IPS-18a (cell line): Measurements from ENCODE around the gene FNDC1.

Experiments used
- H3K27ac ChIP-seq: one replicate; pipeline ENCODE4 v1.5.1; 2013; ENCODE audit warnings: low read length
- H3K27me3 ChIP-seq: one replicate; pipeline ENCODE4 v1.6.1; 2013; ENCODE audit warnings: mild to moderate bottlenecking, low read length; ENCODE audit not compliant: control insufficient read depth, insufficient read depth
- H3K36me3 ChIP-seq: one replicate; pipeline ENCODE4 v1.6.1; 2013; ENCODE audit warnings: low read depth, low read length; ENCODE audit not compliant: control insufficient read depth
- H3K4me1 ChIP-seq: one replicate; pipeline ENCODE4 v1.6.1; 2013; ENCODE audit warnings: low read depth, low read length; ENCODE audit not compliant: control insufficient read depth
- H3K4me3 ChIP-seq: one replicate; pipeline ENCODE4 v1.5.1; 2013; ENCODE audit warnings: low read length
- H3K9ac ChIP-seq: one replicate; pipeline ENCODE4 v1.6.1; 2013; ENCODE audit warnings: mild to moderate bottlenecking, low read length, moderate library complexity
- H3K9me3 ChIP-seq: one replicate; pipeline ENCODE4 v1.6.1; 2013; ENCODE audit warnings: low read depth, low read length; ENCODE audit not compliant: control insufficient read depth

FNDC1 gene

DNA sequence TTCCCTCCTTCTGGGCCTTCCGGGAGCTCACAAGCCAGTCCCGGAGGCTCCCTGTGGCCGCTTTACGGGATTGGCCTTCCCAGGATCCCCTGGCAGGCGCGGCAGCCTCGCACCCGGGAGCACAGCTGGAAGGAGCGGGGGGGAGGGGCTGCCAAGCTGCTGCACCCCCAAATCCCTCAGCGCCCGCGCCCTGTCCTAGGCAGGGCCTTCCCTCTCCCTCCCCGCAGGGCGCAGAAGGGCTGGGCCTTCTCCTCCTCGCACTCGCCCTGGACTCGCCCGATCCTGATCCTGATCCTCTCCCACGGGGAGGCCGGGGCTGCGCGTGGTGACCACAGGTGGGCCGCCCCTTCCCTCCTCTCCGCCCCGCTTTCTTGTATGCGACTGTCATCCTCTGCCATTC, 146.4 kb downstream of the FNDC1 start:
- H3K27me3 ChIP-seq = no peaks in the 10 kb centered on the region
- H3K36me3 ChIP-seq = no peaks in the 10 kb centered on the region
- no peak overlapping the region for H3K9ac ChIP-seq
- no peaks in the 10 kb centered on the region for H3K9me3 ChIP-seq
- no peaks in the 10 kb centered on the region for H3K4me1 ChIP-seq
- H3K4me3 ChIP-seq = no peak overlapping the region
- H3K27ac ChIP-seq = no peak overlapping the region

DNA sequence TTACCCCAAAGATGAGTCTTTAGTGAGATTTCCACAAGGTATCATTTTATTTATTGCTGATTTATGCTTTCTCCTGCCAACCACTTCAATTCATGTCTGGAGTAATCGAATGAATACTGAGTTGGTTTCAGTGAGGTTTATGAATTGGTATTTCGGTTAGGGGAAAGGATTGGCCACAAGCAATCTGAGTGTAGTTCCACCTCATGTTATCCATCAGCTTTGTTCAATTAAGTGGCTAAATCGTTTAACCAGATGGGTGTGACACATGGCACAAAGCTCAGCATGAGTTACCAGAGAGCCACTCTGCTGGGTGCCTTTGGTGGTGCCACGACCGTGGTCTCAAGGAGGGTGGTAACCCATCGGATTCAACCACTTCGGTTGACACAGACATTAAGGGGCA, 148.2 kb downstream of the FNDC1 start:
- Histone ChIP-seq H3K4me1 (no peaks in the 10 kb centered on the region), H3K4me3 (no peak overlapping the region), H3K27ac (no peak overlapping the region), H3K9ac (no peak overlapping the region), H3K36me3 (no peaks in the 10 kb centered on the region), H3K27me3 (no peaks in the 10 kb centered on the region), H3K9me3 (no peaks in the 10 kb centered on the region)

DNA sequence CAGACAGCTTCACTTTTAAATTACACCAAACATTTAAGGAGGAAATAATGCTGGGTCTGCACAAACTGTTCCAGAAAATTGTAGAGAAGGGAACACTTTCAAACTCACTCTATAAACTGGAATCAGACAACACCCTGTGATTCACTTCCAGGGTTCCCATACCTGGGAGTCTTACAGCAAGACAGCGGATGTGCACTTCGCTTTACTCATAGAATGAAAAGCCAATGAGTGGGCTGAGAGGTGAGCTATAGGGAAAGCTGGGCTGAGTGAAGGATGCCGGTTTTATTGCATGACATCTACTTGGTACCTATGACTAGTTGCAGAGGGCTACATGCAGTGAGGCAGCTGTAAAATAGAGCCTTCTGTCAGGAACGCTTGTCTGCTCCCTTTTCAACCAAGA, 152.1 kb downstream of the FNDC1 start:
- H3K4me3 ChIP-seq = no peak overlapping the region
- no peak overlapping the region for H3K27ac ChIP-seq
- H3K9ac ChIP-seq = no peak overlapping the region
- no peaks in the 10 kb centered on the region for H3K36me3 ChIP-seq
- no peaks in the 10 kb centered on the region for H3K4me1 ChIP-seq
- no peaks in the 10 kb centered on the region for H3K9me3 ChIP-seq
- no peaks in the 10 kb centered on the region for H3K27me3 ChIP-seq
